Right forelimb (tissue), 1 donor: Measurements from ENCODE around the gene TBX1.

Experiments
- DNase-seq: peaks from one replicate; pipeline ENCODE4 v3.0.0-alpha.2; 2018

Gene TBX1

DNA sequence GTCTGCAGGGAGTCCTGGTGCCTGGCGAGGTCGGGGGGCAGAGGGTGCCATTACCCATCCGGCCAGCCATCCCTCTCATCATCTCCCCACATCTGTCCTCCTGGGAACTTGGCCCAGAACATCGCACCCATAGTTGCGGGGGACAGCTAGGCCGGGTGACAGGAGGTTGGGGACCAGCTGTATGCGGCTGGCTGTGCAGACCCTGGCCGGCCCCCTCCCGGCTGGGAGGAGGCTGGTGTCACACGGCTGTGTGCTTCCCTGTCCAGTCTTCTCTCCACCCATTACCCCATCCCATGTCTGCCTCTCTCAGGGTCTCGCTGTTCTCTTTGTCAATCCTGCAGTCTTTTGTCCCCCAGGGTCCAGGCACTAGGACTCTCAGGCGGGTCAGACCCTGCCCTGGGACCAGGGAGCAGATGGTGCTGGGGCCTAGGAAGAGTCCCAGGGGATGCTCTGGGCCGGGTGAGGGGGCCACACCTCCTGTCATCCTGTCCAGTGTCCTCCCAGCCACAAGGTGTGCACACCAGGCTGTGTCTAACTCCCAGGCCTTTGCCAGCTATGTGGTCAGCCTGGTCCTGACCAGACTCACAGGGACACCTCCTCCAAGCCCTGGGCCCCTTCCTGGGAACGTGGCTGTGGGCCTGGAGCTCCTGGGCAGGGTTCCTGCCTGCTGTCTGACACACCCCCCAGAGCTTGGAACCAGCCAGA lies 6.4 kb upstream of the TBX1 start:
- no peak for DNase-seq

GRCh38 chr22:19754701-19755144 lies 5.9 kb upstream of the TBX1 start:
- DNase-seq = no peak

- DNase-seq = no peak
Measured at GRCh38 chr22:19755145-19755710, 5.3 kb upstream of the TBX1 start.

DNA sequence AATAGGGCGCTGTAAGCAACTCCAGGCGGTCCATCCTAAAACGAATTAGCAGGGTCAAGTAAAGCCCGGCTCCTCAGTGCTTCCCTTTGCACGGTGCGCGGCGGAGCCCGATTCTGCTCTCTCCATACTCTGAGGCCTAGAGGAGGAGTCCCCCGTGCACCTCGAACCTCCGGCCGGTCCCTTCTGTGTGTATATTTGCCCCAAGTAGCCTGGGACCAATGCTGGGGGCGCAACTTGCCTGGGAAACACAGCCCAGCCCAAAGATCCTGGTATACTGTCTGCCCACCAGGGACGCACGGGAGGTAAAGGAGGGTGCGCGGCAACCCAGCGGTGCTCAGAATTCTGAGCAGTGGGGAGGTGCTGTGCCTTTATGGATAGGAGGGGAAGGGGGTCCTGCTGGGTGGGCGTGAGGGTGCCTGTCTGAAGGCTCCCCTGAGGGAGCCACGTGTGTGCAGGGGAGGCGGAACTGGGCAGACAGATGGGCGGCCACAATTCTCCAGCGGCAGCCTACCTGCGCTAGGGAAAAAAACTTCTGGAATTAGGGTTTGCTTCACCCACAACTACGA lies 4.8 kb upstream of the TBX1 start:
- no peak for DNase-seq

DNA sequence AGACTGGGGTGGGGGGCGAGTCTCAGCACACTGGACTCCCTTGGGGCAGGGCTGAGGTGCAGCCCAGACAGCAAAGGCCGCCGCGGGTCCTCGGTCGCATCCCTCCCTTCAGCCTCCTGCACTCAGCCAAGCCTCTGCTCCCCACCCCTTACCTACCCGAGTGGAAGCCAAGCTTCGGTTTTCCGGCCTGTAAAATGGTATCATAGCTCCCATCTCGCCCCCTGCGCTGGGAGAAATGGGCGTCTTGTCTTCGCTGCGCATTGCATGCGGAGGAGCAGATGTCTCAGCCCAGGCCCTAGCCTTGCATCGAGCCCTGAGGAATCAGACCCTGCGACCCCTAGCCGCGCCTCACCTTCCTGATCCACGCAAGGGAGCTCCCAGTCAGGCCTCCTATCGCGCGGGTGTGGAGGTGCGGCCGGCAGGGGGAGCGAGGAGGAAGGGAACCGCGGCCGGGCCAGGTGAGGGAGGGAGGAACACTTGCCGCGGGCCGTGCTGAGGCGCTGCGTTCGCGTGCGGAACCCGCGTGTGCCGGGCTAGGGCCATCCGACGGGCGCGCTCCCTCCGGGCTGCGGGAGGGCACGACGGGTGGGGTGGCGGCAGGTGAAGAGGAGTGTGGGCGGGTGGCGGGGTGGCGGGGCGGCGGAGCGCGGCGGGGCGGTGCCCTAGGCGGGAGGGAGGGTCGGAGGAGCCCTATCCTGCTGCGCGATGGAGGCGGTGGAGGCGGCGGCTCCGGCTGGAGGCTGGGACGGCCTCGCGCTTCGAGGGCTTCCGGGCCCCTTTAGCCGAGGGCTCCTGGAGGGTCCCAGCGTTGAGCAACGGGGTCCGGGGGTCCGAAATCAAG lies 4.1 kb upstream of the TBX1 start:
- no peak for DNase-seq

DNA sequence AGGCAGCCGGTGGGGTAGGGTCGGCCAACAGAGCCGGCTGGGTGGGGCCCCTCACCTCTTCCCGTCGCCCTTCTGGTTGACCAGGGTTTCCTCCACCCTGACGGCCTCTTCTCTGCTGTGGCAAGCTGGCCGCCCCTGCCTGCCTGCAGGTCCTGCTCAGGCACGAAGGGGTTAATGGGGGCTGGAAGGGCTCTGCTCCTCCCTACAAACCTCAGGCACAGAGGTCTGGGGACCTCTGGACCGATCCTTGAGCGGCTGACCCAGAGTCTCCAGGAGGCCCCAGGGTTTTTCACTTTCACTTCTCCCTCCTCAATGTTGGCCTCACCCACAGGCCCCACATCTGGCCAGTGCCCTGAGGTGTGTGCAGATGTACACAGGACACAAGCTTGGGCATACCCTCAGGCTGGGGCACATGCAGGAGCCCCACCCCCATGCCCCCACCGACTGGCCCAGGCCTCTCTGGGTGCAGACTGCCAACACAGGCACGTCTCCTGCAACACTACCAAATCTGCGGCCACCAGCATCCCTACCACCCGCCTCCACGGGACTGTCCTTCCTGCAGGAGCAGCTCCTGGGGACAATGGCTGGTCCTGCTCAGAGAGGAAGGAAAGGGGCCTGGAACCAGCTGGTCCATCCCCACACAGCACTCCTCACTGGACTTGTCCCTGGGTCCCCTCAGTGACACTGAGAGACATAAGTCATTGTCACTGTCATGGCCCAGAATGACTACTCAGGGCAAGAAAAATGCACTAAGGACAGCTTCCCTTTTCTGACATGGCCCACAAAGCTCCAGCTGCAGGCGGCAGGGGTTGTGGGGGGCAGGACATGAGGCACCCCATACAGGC lies 3.2 kb upstream of the TBX1 start:
- no peak for DNase-seq

DNA sequence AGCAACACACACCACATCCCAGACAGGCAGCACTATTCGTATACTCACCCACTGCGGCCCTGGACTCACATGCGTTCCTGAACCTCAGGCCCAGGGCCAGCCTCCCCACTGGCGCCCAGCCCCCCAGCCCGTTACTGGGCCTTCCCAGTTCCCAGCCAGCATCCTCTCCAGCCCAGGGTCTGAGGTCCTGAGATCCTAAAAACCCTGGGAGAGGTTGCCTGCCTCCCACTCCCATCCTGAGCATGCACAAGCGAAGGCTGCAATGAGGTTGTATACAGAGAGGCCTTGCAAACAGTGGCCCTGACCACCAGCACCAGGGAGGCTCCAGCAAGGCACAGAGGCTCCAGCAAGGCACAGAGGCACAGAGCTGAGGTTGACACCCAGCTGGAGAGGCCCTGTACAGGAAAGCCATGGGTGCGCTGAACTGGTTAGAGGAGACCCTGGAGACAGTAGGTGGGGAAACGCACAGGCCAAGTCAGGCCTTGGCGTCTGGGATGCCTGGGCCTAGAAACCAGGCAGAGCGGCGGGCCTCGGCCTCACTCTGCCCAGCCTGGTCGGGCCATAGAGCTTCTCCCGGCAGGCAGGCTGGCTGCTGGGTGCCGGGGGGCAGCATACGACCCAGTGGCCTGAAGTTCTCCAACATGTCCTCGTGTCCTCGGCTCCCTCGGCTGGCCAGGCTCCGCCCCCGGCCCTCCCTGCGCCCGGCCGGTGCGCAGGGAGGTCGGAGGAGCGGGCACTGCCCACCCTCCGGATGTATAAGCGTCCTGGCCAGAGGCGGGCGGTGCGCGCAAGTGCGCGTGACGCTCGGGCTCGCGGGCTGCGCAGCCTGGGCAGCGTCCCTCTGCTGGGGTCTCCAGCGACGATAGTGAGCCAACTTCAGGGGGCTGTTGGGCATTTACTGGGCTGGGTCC lies 2.3 kb upstream of the TBX1 start:
- no peak for DNase-seq

DNA sequence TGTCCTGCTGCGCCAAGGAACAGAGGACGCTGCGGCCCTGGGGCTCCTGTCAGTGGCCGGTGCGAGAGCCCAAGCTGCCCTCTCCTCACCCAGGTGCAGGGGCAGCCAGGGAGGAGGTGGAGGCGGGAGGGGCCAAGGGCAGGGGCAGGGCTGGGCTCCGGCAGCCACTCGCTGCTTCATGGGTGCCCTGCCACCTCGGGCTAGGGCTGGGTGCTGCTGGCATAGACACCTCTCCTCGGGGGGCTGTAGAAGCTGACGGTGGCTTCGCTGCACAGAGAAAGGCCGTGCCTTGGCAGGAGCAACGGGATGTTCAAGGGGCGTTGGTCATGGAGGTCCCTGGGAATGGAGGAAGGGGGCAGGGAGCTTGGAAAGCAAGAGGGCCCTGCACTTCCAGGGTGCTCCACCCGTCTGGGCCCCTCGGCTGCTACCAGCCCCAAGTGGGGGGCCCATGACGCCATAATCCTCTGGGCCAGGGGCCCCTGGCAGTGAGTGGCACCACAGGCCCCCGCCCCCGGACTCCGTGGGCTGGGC lies 1.6 kb upstream of the TBX1 start:
- no peak for DNase-seq

GRCh38 chr22:19759427-19760057 lies 1.0 kb upstream of the TBX1 start:
- no peak for DNase-seq

DNA sequence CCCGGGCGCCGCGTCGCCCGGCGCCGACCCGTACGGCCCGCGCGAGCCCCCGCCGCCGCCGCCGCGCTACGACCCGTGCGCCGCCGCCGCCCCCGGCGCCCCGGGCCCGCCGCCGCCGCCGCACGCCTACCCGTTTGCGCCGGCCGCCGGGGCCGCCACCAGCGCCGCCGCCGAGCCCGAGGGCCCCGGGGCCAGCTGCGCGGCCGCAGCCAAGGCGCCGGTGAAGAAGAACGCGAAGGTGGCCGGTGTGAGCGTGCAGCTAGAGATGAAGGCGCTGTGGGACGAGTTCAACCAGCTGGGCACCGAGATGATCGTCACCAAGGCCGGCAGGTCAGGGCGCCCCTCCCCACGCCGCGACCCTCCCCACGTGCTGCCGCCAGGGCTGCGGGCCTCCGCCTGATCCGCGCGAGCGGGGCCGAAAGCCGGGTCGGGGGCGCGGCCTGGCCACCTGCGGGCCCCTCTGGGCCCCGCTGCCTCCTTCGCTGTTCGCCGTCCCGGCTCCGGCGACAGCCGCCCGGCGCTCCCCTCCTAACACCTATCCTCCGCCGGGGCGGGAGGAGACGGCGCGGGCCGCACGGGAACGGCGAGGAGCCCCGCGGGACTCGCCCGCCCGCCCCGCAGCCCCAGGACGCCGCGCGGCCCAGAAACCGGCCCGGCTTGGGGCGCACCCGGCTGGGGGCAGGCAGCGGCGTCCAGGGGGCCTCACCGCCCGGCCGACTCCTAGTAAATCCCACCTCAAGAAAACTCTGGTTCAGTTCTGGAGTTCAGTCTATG lies 560 bp downstream of the TBX1 start:
- DNase-seq = no peak

DNA sequence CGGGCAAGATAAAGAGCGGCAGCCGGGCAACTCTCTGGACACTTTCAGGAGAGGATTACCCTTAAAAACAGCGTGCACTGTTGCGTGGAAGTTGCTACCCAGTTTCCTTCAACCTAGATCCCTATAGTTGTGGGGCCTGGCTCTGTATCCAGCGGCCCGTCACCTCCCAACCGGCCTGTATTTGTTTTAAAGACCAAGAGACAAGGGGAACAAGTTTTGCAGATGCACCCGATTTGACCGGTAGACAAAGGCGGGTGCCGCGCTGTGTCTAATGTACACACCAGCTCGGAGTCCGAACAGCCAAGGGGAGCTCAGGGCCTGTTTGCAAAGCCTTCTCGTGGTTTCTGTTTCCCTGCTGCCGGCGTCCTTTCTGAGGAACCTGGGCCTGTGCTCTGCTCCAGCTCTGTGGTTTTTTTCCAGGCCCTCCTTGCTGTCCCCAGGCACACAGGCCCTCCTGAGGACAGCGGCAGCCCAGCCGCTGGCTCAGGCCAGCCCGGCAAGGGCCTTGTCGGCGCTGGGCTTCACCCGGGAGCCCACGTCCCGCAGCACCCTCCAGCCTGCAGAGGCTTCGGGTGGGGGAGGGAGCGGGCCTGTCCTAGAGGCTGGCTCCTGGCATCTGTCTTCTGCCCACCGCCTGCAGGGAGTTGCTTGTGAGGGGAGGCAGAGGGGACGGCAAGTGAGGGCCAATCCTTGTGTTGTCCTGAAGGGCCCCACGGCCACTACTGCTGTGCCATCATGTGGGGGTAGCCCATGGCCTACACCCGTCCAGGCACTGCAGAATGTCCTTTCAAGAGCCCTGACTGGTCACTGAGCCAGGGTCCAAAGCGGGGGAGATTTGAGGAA lies 1.4 kb downstream of the TBX1 start:
- no peak for DNase-seq

DNA sequence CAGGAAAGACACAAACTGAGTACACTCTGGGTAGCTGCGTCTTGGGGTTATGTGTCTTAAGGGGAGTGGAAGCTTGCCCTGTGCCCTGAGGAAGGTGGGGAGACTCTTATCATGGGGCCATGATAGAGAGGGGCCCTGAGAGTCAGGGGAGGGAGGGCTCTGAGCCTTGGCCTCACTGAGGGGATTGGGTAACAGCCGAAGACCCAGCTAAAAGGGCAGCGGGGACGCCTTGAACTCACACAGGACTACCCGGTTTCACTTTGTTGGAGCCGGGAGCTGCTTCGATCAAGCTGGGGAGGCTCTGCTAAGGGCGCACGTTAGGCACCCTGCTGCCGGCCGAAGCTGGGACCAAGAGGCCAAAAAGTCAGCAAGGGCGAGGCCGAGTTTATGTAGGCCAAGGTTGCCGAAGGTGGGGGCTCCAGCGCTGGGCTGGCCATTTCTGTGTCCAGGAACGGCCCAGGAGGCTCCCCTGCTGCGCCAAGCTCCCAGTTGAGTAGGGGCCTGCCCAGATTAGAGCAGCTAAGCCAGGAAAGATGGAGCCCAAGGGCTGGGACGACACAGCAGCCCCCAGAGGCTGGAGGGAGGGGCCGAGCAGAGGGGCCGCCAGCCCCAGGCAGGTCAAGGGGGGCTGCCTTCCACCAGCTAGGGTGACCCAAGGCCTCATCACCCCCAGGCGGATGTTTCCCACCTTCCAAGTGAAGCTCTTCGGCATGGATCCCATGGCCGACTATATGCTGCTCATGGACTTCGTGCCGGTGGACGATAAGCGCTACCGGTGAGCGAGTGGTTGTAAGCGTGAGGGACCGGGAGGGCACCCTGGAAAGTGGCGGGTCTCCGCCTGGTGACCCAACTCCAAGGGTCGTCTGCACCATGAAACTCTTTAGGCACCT lies 2.2 kb downstream of the TBX1 start:
- DNase-seq = no peak

DNA sequence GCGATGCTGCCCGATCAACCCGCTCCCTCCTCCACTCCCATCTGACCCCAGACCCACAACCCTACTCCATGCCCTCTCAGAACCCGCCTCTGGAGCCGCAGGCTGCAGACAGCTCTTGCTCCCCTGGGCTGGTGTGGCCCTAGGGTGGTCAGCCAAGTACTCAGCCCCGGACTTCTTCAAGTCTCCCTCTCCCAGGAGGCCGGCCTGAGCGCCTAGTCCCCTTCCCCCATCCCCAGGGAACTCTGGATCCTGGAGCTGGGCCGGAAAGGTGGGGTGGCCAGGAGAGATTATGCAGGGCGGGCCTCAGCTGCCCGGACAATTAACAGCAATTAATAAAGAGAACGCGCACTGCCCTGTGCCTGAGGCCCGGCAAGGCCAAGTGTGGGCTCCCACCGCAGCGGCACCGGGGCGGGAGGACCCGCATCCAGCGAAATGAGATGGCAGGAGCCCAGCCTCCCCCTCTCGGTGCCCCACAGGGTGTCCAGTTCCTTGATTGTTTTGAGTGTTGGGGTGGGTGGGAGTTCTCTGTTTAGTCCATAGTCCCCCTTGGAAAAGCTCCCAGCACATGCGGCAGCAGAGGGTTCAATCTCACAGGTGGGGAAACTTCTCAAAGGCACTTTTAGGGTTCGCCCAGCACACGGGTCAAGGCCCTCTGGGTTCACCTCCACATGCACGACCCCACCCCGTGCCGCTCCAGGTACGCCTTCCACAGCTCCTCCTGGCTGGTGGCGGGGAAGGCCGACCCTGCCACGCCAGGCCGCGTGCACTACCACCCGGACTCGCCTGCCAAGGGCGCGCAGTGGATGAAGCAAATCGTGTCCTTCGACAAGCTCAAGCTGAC lies 3.1 kb downstream of the TBX1 start:
- no peak for DNase-seq

GRCh38 chr22:19764299-19764593 lies 3.7 kb downstream of the TBX1 start:
- no peak for DNase-seq

- no peak for DNase-seq
Measured at GRCh38 chr22:19764636-19765476, 4.3 kb downstream of the TBX1 start.
